GM12891 (cell line): ENCODE measurements around the gene CNIH3.

Experiments used
- PAX5 ChIP-seq: IDR thresholded peaks from 2 replicates; pipeline ENCODE4 v1.6.1; 2011; ENCODE audit warnings: low read length, moderate library complexity, mild to moderate bottlenecking; ENCODE audit not compliant: insufficient read depth, severe bottlenecking
- POLR2A ChIP-seq: IDR thresholded peaks from 2 replicates; pipeline ENCODE4 v1.6.1; 2011; ENCODE audit warnings: low read depth, low read length, control low read depth
- POLR2AphosphoS5 ChIP-seq: IDR thresholded peaks from 2 replicates; pipeline ENCODE4 v1.6.1; 2011; ENCODE audit warnings: low read depth, low read length, control low read depth
- POU2F2 ChIP-seq: IDR thresholded peaks from 2 replicates; pipeline ENCODE4 v1.6.1; 2011; ENCODE audit warnings: low read depth, mild to moderate bottlenecking, control low read depth, low read length, moderate library complexity
- TAF1 ChIP-seq: IDR thresholded peaks from 2 replicates; pipeline ENCODE4 v1.6.1; 2011; ENCODE audit warnings: low read depth, low read length, control low read depth

GRCh38 chr1:224635356-224635755 is 19.2 kb downstream of the CNIH3 start:
- TF ChIP-seq POLR2A (no peak), POLR2AphosphoS5 (no peak), PAX5 (no peak), TAF1 (no peak), POU2F2 (no peak)
